IMR-90 (cell line): ENCODE data around the gene MPST. TPM values are rescaled to one million over a fixed set of nuclear protein-coding genes. Genes with fewer than 3 reads are reported as not detected.

Source experiments
- ATAC-seq: fragments of 200-7000 bp; cut with Tn5 transposase; 2 replicates; pipeline ENCODE4 v1.9.1; 2020; ENCODE audit warnings: low read depth, mild to moderate bottlenecking, moderate library complexity
- BruUV-seq: library from RNA; stranded (reverse); fragments of 400-500 nt; replicated peaks from 2 replicates; lab custom pipeline; 2021; lab: Mats Ljungman, UMichigan
- CTCF ChIA-PET: fragments of 300-600 bp; formaldehyde crosslinking; extraction: SDS; loops from one replicate; lab custom pipeline; 2021; ENCODE audit warnings: antibody characterized with exemption; lab: Yijun Ruan, JAX
- POLR2A ChIA-PET: fragments of 300-600 bp; sonication (Branson Sonifier 250); formaldehyde crosslinking; loops from one replicate; lab custom pipeline; 2022; ENCODE audit warnings: antibody characterized with exemption; ENCODE audit not compliant: unreplicated experiment; lab: Charles Lee
- DNase-seq: peaks from one replicate; pipeline ENCODE4 v3.0.0; 2013
- H2AFZ ChIP-seq: replicated peaks from 2 replicates; pipeline ENCODE3; 2013; ENCODE audit warnings: low read length, mild to moderate bottlenecking; ENCODE audit not compliant: poor library complexity
- H2AK5ac ChIP-seq: 2 replicates; pipeline ENCODE4 v1.6.1; 2013; ENCODE audit warnings: low read depth, low read length, inconsistent platforms
- H2AK9ac ChIP-seq: replicated peaks from 2 replicates; pipeline ENCODE3; 2013; ENCODE audit warnings: mild to moderate bottlenecking, low read depth, low read length, moderate library complexity; ENCODE audit not compliant: poor library complexity
- H2BK120ac ChIP-seq: 2 replicates; pipeline ENCODE4 v1.6.1; 2013; ENCODE audit warnings: low read depth, low read length, inconsistent platforms
- H2BK15ac ChIP-seq: 3 replicates; pipeline ENCODE4 v1.6.1; 2013; ENCODE audit warnings: low read depth, low read length, inconsistent platforms
- H2BK20ac ChIP-seq: 2 replicates; pipeline ENCODE4 v1.6.1; 2013; ENCODE audit warnings: low read depth, mild to moderate bottlenecking, inconsistent platforms, low read length, moderate library complexity
- H2BK5ac ChIP-seq: 2 replicates; pipeline ENCODE4 v1.6.1; 2013; ENCODE audit warnings: mild to moderate bottlenecking, low read depth, low read length, inconsistent platforms; ENCODE audit not compliant: poor library complexity, severe bottlenecking
- H3K14ac ChIP-seq: replicated peaks from 2 replicates; pipeline ENCODE4 v1.6.1; 2013; ENCODE audit warnings: low read depth, low read length, inconsistent platforms
- H3K18ac ChIP-seq: 2 replicates; pipeline ENCODE4 v1.6.1; 2013; ENCODE audit warnings: low read depth, low read length, control low read depth
- H3K23ac ChIP-seq: 2 replicates; pipeline ENCODE4 v1.6.1; 2013; ENCODE audit warnings: low read depth, low read length, inconsistent platforms
- H3K27ac ChIP-seq: 2 replicates; pipeline ENCODE4 v1.5.1; 2013; ENCODE audit warnings: mild to moderate bottlenecking, control low read depth, low read length; ENCODE audit not compliant: insufficient read depth
- H3K27me3 ChIP-seq: 2 replicates; pipeline ENCODE4 v1.6.1; 2013; ENCODE audit warnings: low read length; ENCODE audit not compliant: control insufficient read depth, insufficient read depth
- H3K36me3 ChIP-seq: 2 replicates; pipeline ENCODE4 v1.6.1; 2013; ENCODE audit warnings: low read length, mixed read lengths; ENCODE audit not compliant: control insufficient read depth, insufficient read depth
- H3K4ac ChIP-seq: 2 replicates; pipeline ENCODE4 v1.6.1; 2013; ENCODE audit warnings: low read depth, low read length, inconsistent platforms
- H3K4me1 ChIP-seq: 2 replicates; pipeline ENCODE4 v1.6.1; 2013; ENCODE audit warnings: low read length, mixed read lengths; ENCODE audit not compliant: control insufficient read depth, insufficient read depth
- H3K4me2 ChIP-seq: 2 replicates; pipeline ENCODE4 v1.6.1; 2013; ENCODE audit warnings: low read depth, mild to moderate bottlenecking, control low read depth, low read length, moderate library complexity
- H3K4me3 ChIP-seq: 2 replicates; pipeline ENCODE4 v1.5.1; 2013; ENCODE audit warnings: low read depth, mild to moderate bottlenecking, control low read depth, low read length, moderate library complexity; ENCODE audit not compliant: insufficient read depth
- H3K56ac ChIP-seq: 2 replicates; pipeline ENCODE4 v1.6.1; 2013; ENCODE audit warnings: low read length, inconsistent platforms; ENCODE audit not compliant: insufficient read depth; ENCODE audit errors: extremely low read depth
- H3K79me1 ChIP-seq, 2 experiments: 2 replicates each; pipeline ENCODE4 v1.6.1; 2013; ENCODE audit warnings: low read length in 2 of 2, inconsistent platforms in 1 of 2, low read depth in 1 of 2
- H3K9ac ChIP-seq: 2 replicates; pipeline ENCODE4 v1.6.1; 2013; ENCODE audit warnings: low read depth, low read length, control low read depth
- H3K9me1 ChIP-seq: 2 replicates; pipeline ENCODE4 v1.6.1; 2013; ENCODE audit warnings: low read length, inconsistent platforms; ENCODE audit not compliant: insufficient read depth
- H3K9me3 ChIP-seq: 2 replicates; pipeline ENCODE4 v1.6.1; 2013; ENCODE audit warnings: low read length; ENCODE audit not compliant: control insufficient read depth, insufficient read depth
- H4K20me1 ChIP-seq: 2 replicates; pipeline ENCODE4 v1.6.1; 2013; ENCODE audit warnings: low read length, inconsistent platforms; ENCODE audit not compliant: insufficient read depth
- H4K5ac ChIP-seq: 2 replicates; pipeline ENCODE4 v1.6.1; 2013; ENCODE audit warnings: mild to moderate bottlenecking, low read depth, low read length, control low read depth
- H4K8ac ChIP-seq, 2 experiments: 2 replicates each; pipeline ENCODE4 v1.6.1; 2013; ENCODE audit warnings: low read depth in 2 of 2, low read length in 2 of 2, control low read depth in 1 of 2, inconsistent platforms in 1 of 2
- H4K91ac ChIP-seq: 2 replicates; pipeline ENCODE4 v1.6.1; 2013; ENCODE audit warnings: low read depth, low read length, inconsistent platforms; ENCODE audit not compliant: insufficient read depth
- BHLHE40 ChIP-seq: fragments of 150-350 bp; IDR thresholded peaks from 2 replicates; pipeline ENCODE4 v1.6.1; 2016; ENCODE audit warnings: mild to moderate bottlenecking, low read depth, low read length
- CHD1 ChIP-seq: IDR thresholded peaks from 2 replicates; pipeline ENCODE4 v1.6.1; 2012; ENCODE audit warnings: low read depth, low read length, improper control_type of control experiment
- CTCF ChIP-seq: conservative IDR thresholded peaks from 2 replicates; pipeline ENCODE4 v1.5.1; 2012; ENCODE audit warnings: mild to moderate bottlenecking, low read depth, low read length, improper control_type of control experiment
- ELK1 ChIP-seq: fragments of 150-350 bp; IDR thresholded peaks from 2 replicates; pipeline ENCODE4 v1.6.1; 2016; ENCODE audit warnings: low read depth, mild to moderate bottlenecking, low read length, moderate library complexity, borderline replicate concordance
- FOS ChIP-seq: fragments of 150-350 bp; IDR thresholded peaks from 2 replicates; pipeline ENCODE4 v1.6.1; 2016; ENCODE audit warnings: low read depth, low read length
- MAFK ChIP-seq: IDR thresholded peaks from 2 replicates; pipeline ENCODE4 v1.6.1; 2012; ENCODE audit warnings: low read depth, low read length, improper control_type of control experiment
- MAZ ChIP-seq: IDR thresholded peaks from 2 replicates; pipeline ENCODE4 v1.6.1; 2012; ENCODE audit warnings: low read depth, mild to moderate bottlenecking, low read length, improper control_type of control experiment, moderate library complexity, borderline replicate concordance
- MXI1 ChIP-seq: IDR thresholded peaks from 2 replicates; pipeline ENCODE4 v1.6.1; 2012; ENCODE audit warnings: low read depth, mild to moderate bottlenecking, low read length, moderate library complexity, borderline replicate concordance
- NFE2L2 ChIP-seq: fragments of 150-350 bp; IDR thresholded peaks from 2 replicates; pipeline ENCODE4 v1.6.1; 2016; ENCODE audit warnings: low read depth, mild to moderate bottlenecking, low read length
- POLR2A ChIP-seq: IDR thresholded peaks from 2 replicates; pipeline ENCODE4 v1.6.1; 2012; ENCODE audit warnings: mild to moderate bottlenecking, low read depth, low read length
- RAD21 ChIP-seq: IDR thresholded peaks from 2 replicates; pipeline ENCODE4 v1.6.1; 2012; ENCODE audit warnings: low read length, improper control_type of control experiment
- RCOR1 ChIP-seq: IDR thresholded peaks from 2 replicates; pipeline ENCODE4 v1.6.1; 2012; ENCODE audit warnings: mild to moderate bottlenecking, low read length, improper control_type of control experiment; ENCODE audit not compliant: insufficient replicate concordance
- SMC3 ChIP-seq: fragments of 150-350 bp; IDR thresholded peaks from 2 replicates; pipeline ENCODE4 v1.6.1; 2016; ENCODE audit warnings: low read depth, mild to moderate bottlenecking, antibody characterized with exemption, low read length, moderate library complexity
- USF2 ChIP-seq: fragments of 150-350 bp; IDR thresholded peaks from 2 replicates; pipeline ENCODE4 v1.6.1; 2017; ENCODE audit warnings: mild to moderate bottlenecking, antibody characterized with exemption, low read length, low read depth
- WGBS, 2 experiments: methylation state at CpG; one replicate each; pipeline versions ENCODE4 v1.1.5 to v1.1.7; 2013; ENCODE audit warnings: missing lambda C conversion rate in 2 of 2; ENCODE audit not compliant: insufficient read length in 1 of 2; ENCODE audit errors: extremely low coverage in 2 of 2; 5-methylcytosine and 5-hydroxymethylcytosine counted together
- dilution Hi-C: fragments of 300-500 bp; cut with HindIII; formaldehyde crosslinking; loops from one replicate; pipeline ENCODE4 v1.14.3; 2018; ENCODE audit warnings: low sequenced_read_pairs; ENCODE audit not compliant: unreplicated experiment
- in situ Hi-C: fragments of 300-500 bp; cut with MboI; formaldehyde crosslinking; loops from 3 replicates; pipeline ENCODE4 v1.14.3; 2019; ENCODE audit warnings: low sequenced_read_pairs, inconsistent platforms, mixed read lengths
- intact Hi-C: fragments of 100-400 bp; cut with micrococcal nuclease; formaldehyde crosslinking; loops from 2 replicates; pipeline ENCODE4 v1.10.0; 2022
- polyA plus RNA-seq, 3 experiments: library from polyadenylated mRNA; depleted of rRNA; stranded (reverse); fragments of >200 nt; gene quantifications; 2 replicates each; pipeline ENCODE4 v1.2.3, GENCODE V29; 2012; ENCODE audit warnings: low replicate concordance in 1 of 3
- total RNA-seq: library from RNA; depleted of rRNA; stranded (reverse); fragments of >200 nt; gene quantifications from 2 replicates; pipeline ENCODE4 v1.2.3, GENCODE V29; 2012

The MPST gene
- total and polyA plus RNA-seq, 2 of the 4 experiments (the other 2 are of a cell fraction) = 19.2 to 43.0 TPM

- no peak overlapping the region for H3K14ac ChIP-seq
- no peak overlapping the region for H4K91ac ChIP-seq
- H2BK5ac ChIP-seq = no peak overlapping the region
- no peaks in the 10 kb centered on the region for H3K4me1 ChIP-seq
- H3K4me3 ChIP-seq = no peak overlapping the region
- no peak overlapping the region for H2BK20ac ChIP-seq
- dilution Hi-C loops (no loop called here), intact Hi-C loops (loop anchor here (5.0 kb wide), 1 partner anchor 378 kb away; no protein-coding TSS in a partner anchor), in situ Hi-C loops (no loop called here)
- H3K36me3 ChIP-seq = no peaks in the 10 kb centered on the region
- H3K9ac ChIP-seq = no peak overlapping the region
- BruUV-seq = no TSS peak
- no peak overlapping the region for H3K4ac ChIP-seq
- no peak overlapping the region for H3K23ac ChIP-seq
- no peaks in the 10 kb centered on the region for H3K9me3 ChIP-seq
- CTCF ChIA-PET = no interaction called here
- no peak overlapping the region for H4K8ac ChIP-seq
- H2BK15ac ChIP-seq = no peak overlapping the region
- no CpG with 5 or more reads among the region's 5 CpGs for WGBS, 2 experiments
- H2AFZ ChIP-seq = peak overlapping the region; percentile 81
- no peaks in the 10 kb centered on the region for H3K79me1 ChIP-seq
- no peak overlapping the region for H3K4me2 ChIP-seq
- no peaks in the 10 kb centered on the region for H3K9me1 ChIP-seq
- no peak overlapping the region for H3K27ac ChIP-seq
- DNase-seq (no peak), ATAC-seq (no peak)
- no peak overlapping the region for H4K5ac ChIP-seq
- H2AK5ac ChIP-seq = no peak overlapping the region
- H3K56ac ChIP-seq = no peak overlapping the region
- H2AK9ac ChIP-seq = no peak overlapping the region
- no peak overlapping the region for H2BK120ac ChIP-seq
- POLR2A ChIA-PET = no interaction called here
- no peak overlapping the region for H3K18ac ChIP-seq
- no peak for TF ChIP-seq POLR2A
- TF ChIP-seq SMC3 = no peak
- no peak for TF ChIP-seq CHD1
- TF ChIP-seq CTCF = no peak
- no peak for TF ChIP-seq RAD21
- no peak for TF ChIP-seq FOS
- TF ChIP-seq BHLHE40 = no peak
- no peak for TF ChIP-seq ELK1
- no peak for TF ChIP-seq NFE2L2
- no peak for TF ChIP-seq RCOR1
- TF ChIP-seq USF2 = no peak
- no peak for TF ChIP-seq MAFK
- TF ChIP-seq MAZ = no peak
- no peak for TF ChIP-seq MXI1
- no peaks in the 10 kb centered on the region for H4K20me1 ChIP-seq
- H3K27me3 ChIP-seq = peaks cover 44% of the 10 kb centered on the region
Measured at GRCh38 chr22:37079158-37079557, 59.6 kb downstream of the MPST start.
